NCI-H2196 (cell line): ENCODE data around the gene FBXO22.
"Not testable (repeated sequence)": the region's sequence is repeated elsewhere in the genome, so short reads cannot be mapped to it uniquely, and the experiment has no call there.

Experiments
- DNase-seq: peaks from one replicate; lab custom pipeline; 2025; ENCODE audit not compliant: unreplicated experiment; lab: John Stamatoyannopoulos, UW

FBXO22 gene

GRCh38 chr15:75903331-75904239 is at the start of gene FBXO22:
Gene FBXO22, plus strand, starts transcription at chr15:75903878. Its CDS starts 86 bp downstream, at chr15:75903964.
- peak; percentile 86 for DNase-seq

GRCh38 chr15:75857886-75858285 is 45.8 kb upstream of the FBXO22 start:
- DNase-seq = no peak

GRCh38 chr15:75861750-75862402 is 41.8 kb upstream of the FBXO22 start:
- no peak for DNase-seq

GRCh38 chr15:75862796-75863195 is 40.9 kb upstream of the FBXO22 start:
- DNase-seq = no peak

GRCh38 chr15:75864213-75865059 is 39.2 kb upstream of the FBXO22 start:
- DNase-seq = no peak

- DNase-seq = not testable (repeated sequence)
These were observed 37.6 kb upstream of the FBXO22 start for GRCh38 chr15:75866045-75866444.

GRCh38 chr15:75866916-75867315 is 36.8 kb upstream of the FBXO22 start:
- DNase-seq = no peak

GRCh38 chr15:75867449-75867848 is 36.2 kb upstream of the FBXO22 start:
- no peak for DNase-seq

- DNase-seq = no peak
These were observed 35.7 kb upstream of the FBXO22 start for GRCh38 chr15:75868019-75868418.

GRCh38 chr15:75869446-75869845 is 34.2 kb upstream of the FBXO22 start:
- no peak for DNase-seq

- not testable (repeated sequence) for DNase-seq
These were observed 32.1 kb upstream of the FBXO22 start for GRCh38 chr15:75871589-75871988.

- no peak for DNase-seq
These were observed 31.2 kb upstream of the FBXO22 start for GRCh38 chr15:75872403-75872990.

GRCh38 chr15:75884041-75884440 is 19.6 kb upstream of the FBXO22 start:
- no peak for DNase-seq

- DNase-seq = no peak
These were observed 16.5 kb upstream of the FBXO22 start for GRCh38 chr15:75887178-75887577.

GRCh38 chr15:75891895-75892294 is 11.8 kb upstream of the FBXO22 start:
- DNase-seq = no peak

GRCh38 chr15:75895731-75896130 is 7.9 kb upstream of the FBXO22 start:
- no peak for DNase-seq

- DNase-seq = no peak
These were observed 3.1 kb upstream of the FBXO22 start for GRCh38 chr15:75900577-75900976.

- no peak for DNase-seq
These were observed 1.5 kb upstream of the FBXO22 start for GRCh38 chr15:75902129-75902557.

GRCh38 chr15:75905231-75905630 is 1.6 kb downstream of the FBXO22 start:
- no peak for DNase-seq

GRCh38 chr15:75910355-75910754 is 6.7 kb downstream of the FBXO22 start:
- not testable (repeated sequence) for DNase-seq

- DNase-seq = no peak
These were observed 13.3 kb downstream of the FBXO22 start for GRCh38 chr15:75916978-75917377.
